Measurements from ENCODE around the gene CORO2A.

The CORO2A gene

DNA sequence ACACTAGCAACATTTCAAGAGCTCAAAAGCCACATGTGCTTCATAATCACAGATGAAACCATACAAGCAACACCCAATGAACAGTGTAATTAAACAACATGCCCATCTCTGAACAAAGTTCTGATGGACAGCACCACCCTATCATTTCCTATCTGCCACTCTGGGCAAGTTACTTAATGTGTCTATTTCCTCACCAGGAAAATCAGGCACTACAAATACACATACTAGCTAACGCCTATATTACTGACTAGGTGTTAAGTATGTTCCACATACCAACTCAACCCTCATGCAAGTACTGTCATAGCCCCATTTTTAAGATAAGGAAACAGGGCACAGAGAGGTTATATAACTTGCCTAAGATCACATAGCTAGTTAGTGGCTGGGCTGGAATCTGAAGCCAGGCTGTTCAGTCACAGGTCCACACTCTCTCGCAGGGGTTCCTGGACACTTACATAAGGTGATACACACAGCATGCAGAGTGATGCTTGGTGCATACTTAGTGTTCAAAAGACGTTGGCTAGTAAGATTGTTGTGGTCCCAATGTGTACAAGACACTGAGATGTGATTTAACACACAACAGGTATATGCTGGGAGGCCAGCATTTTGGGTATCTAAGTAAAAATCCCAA lies 24.2 kb downstream of the CORO2A start:
- no peak for DNase-seq

DNA sequence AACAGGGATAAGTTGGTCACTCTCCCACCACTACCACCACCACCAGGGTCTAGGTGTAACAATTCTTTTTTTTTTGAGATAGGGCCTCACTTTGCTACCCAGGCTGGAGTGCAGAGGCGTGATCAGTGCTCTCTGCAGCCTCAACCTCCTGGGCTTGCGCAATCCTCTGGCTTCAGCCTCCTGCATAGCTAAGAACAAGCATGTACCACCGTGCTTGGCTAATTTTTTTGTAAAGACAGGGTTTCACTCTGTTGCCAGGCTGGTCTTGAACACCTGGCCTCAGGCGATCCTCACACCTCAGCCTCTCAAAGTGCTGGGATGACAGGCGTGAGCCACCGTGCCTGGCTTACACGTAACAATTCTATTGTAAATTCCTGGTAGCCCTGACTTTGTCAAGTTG lies 27.5 kb downstream of the CORO2A start:
- DNase-seq = no peak

DNA sequence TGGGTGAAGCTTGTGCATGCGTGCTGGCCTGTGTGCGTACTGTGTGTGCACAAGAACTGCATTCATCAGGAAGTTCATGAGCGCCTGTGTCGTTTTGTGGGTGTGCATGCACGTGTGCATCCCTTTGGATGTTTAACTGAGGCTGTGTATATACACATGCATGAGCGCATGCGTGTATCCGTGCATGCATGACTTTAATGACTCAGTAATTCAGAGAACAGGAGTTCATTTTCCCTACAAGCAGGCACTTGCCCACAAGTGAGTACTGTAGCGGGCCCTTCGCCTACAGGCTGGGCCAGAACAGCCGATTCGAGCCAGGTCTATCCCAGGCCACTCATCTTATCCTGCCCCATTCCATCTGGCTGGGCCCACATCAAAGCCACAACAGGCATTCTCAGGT lies 29.8 kb downstream of the CORO2A start:
- no peak for DNase-seq

DNA sequence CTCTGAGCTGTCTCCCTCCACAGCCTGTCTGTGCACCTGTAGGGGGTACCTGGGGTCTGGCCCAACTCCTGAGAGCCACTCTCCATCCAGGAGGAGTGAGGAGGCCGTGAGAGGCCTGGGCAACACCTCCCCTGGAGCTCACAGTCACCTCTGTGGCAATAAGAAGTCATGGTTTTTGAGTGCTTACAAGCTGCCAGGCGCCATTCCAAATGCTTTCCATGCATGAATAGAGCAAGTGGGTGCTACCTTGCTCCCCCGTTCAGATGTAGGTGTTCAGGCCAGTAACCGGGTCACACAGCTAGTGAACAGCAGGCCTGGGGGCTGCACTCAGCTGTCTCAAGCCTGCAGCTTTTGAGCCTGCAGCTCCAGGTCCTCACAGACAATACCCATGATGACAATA lies 30.6 kb downstream of the CORO2A start:
- no peak for DNase-seq

DNA sequence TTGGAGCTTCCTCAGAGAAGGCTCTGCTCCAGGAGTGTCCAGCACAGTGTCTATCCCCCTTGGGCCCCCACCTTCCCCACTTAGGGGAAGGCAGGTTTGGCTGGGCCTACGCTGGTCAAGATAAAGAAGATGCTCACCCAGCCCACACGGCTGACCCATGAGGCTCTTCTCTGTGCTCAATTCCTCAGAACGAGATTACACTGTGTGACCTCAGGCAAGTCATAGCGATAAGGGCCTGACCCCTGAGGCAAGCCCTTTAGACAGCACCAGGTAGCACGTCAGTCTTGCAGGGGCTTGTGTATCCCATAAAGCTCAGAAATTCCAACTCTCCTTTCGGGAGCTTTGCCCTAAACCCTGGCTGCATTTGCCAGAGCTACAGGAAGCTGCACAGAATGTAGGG lies 32.6 kb downstream of the CORO2A start:
- no peak for DNase-seq

DNA sequence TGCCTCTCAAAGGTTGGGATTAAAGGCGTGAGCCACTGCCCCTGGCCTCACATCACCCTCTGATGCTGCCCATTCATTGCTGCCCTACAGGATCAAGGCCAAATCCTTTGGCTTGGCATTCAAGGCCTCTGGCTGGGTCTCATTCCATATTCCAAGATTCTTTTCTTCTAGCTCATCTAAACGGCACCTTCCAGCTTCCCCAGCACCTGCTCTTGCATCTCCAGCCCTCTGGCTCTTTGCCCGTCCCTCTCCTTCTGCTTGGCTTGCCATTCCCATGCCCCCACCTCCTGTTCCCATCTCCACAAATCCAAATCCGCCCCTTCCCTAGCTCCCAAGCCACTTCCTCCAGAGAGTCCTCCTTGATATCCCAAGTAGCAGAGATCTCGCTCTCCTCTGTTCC lies 33.1 kb downstream of the CORO2A start:
- no peak for DNase-seq

DNA sequence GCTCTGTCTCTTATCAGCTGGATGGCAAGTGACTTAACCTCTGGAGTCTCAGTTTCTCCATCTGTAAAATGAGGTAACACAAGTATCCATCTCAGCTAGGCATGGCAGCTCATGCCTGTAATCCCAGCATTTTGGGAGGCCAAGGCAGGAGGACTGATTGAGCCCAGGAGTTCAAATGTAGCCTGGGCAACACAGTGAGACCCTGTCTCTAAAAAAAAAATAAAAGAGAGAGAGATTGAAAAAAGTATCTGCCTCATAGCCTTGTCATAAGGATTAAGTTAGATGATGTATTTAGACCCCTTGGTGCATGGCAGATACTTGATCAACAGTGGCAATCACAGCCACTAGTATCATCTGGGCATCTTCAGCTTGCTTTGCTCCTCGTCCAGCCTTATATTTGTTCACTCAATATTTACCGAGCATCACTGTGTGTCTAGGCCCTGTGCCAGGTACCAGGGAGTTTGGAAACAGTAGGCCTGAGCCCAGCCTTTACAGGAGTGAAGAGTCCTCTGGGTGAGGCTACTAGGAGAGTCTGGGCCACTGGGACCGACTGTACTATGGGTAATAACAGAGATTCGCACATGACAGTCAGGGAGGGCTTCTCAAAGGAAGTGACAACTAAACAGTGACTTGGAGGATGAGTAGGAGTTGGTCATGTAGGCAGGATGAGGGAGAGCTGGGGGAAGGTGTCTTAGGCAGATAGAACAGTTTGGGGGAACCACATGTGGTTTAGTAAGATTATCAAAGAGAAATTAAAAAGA lies 34.2 kb downstream of the CORO2A start:
- DNase-seq = no peak

DNA sequence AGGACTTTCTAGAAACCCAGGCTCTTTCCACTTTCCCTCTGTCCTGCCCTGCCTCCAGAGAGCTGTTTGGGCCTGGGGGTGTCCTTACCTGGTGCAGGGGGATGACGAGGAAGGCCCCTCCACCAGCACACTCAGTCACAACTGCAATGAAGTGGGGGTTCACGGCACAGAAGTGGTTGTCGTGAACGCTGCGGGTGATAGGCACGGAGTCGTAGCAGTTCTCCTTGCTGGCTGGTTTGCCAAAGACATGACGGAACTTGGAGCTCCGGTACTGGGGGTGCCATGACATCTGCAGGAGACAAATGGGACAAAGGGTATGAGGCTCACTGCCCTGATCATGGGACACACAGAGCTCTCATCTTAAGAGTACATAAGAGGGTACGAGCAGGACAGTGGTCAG lies 35.1 kb downstream of the CORO2A start:
- no peak for DNase-seq

DNA sequence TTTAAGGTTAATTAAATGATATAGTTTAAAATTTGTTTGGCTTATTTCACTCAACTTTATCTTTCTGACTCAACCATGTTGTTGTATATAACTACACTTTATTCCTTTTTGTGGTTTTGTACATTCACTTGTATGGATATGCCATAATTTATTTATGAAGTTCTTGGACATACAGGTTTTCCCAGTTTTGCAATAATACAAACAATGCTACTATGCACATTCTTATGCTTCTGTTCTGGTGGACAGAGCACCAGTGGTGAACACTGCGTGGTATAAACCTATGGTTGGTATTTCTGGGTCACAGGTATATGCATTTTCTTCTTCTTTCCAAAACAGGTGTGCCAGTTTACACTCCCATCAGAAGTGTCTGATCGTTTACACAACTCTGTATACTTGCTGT lies 37.8 kb downstream of the CORO2A start:
- DNase-seq = no peak

DNA sequence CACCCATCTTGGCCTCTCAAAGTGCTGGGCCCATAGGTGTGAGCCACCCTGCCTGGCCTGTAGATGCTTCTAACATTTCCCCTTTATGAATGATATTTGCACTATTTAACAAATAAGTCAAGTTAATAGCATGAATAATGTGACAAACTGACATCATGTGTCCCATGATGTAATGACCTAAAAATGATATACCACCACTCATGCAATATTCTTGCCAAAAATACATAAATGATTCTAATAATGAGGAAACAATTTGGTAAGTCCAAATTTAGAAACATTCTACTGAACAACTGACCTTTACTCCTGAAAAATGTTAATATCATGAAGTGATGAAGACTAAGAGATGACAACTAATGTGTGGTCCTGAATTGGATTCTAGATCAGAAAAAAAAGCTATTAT lies 39.9 kb downstream of the CORO2A start:
- no peak for DNase-seq

DNA sequence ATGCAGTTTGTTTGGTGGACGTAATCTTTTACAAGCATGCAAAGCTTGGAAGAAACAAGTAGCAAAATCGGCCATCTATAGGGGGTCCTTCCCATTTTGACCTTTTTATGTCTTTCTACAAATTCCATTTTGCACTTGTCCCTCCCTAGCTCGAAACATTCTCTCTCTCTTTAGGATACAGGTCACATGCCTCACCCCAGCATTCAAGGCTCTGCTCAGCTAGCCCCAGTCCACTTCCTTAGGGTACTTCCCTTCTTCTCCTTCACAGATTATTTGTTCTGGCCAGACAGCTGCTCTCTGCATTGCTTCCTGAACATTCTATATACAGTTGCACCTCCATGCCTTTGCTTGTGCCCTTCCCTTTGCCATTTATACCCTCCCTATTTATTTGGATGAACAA lies 41.7 kb downstream of the CORO2A start:
- peak; percentile 49 for DNase-seq

DNA sequence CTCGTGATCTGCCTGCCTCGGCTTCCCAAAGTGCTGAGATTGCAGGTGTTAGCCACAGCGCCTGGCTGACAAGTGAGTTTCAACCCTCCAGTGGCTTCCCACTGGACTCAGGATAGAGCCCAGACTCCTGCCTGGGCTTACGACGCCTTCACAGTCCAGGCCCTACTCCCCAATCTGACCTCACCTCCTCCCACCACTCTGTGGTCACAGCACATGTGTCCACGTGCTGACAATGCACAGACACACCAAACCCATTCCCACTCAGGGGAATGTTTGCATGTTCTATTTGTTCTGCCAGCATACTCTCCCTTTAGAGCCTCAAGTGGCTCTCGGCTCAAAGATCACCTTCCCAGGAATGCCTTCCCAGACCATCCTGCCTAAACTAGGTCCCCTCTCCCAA lies 42.3 kb downstream of the CORO2A start:
- DNase-seq = no peak

DNA sequence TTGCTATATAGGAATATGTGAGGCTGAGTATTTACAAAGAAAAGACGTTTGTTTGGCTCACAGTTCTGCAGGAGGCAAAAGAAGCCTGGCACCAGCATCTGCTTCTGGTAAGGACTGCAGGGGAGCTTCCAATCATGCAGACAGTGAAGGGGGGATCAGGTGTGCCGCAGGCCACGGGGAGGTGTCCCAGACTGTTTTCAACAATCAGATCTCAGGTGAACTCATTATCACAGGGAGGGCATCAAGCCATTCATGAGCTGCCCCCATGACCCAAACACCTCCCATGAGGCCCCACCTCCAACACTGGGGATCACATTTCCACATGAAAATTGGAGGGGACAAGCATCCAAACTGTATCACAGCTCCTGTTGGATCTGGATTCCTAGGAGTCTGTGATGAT lies 43.0 kb downstream of the CORO2A start:
- DNase-seq = no peak

DNA sequence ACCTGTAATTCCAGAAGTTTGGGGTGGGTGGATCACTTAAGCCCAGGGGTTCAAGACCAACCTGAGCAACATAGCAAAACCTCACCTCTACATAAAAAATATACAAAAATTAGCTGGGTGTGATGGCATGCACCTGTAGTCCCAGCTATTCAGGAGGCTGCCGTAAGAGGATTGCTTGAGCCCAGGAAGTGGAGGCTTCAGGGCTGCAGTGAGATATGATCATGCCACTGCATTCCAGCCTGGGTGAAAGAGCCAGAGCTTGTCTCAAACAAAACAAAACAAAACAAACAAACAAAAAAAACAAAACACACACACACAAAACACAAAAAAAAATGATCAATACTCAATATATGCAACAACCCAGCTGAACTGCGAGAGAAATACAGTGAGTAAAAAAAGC lies 44.0 kb downstream of the CORO2A start:
- DNase-seq = no peak

DNA sequence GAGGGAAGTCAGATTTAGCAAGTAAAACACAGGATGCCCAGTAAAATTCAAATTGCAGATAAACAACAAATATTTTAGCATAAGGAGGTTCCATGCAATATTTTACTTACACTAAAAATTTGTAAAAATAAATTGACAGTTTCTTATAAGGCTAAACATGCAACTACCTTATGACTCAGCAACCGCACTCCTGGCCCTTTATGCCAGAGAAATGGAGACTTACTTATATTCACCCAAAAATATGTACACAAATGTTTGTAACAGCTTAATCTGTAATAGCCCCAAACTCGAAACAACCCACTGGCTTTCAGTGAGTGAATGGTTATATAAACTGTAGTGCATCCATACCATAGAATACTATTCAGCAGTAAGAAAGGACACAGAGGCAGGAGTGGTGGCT lies 44.9 kb downstream of the CORO2A start:
- DNase-seq = peak; percentile 6

DNA sequence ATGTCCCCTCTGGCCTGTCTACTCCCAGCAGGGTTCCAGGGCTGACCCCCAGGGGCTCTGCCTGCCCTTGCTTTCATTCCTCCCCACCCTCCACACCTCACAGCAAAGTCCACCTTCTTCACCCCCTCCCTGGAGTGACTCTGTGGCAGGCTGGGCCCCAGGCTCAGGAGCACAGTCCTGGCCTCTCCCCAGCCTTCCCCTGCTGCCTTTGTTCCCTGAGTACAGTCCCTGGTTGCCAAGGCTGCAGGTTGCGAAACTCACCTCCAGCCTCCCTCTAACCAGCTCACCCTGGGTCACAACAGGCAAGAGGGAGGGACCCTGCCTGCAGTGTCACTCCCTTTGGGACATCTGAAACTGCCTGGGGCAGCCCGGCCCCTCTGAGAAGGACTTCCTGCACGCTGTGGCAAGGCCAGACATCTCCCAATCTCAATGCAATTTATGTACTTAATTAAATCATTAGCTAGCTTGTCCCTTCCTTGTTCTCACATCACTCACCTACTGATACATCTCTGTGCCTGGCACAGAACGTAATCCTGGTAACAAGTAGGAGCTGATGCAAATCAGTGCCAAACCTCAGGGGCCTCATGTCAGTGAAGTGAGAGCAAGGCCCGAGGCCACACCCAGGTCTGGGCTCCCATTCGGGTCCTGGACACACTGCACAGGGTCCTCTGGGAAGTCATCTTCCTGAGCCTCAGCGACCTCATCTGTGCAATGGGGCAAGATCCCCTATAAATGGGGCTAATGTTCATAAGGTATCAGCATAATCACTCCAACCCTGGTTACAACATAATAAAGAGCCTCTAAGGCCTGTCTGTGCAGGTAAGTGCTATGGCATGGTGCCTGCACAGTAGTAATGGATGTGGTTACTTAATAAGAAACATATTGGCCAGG lies 46.1 kb downstream of the CORO2A start:
- DNase-seq = peak; percentile 90

DNA sequence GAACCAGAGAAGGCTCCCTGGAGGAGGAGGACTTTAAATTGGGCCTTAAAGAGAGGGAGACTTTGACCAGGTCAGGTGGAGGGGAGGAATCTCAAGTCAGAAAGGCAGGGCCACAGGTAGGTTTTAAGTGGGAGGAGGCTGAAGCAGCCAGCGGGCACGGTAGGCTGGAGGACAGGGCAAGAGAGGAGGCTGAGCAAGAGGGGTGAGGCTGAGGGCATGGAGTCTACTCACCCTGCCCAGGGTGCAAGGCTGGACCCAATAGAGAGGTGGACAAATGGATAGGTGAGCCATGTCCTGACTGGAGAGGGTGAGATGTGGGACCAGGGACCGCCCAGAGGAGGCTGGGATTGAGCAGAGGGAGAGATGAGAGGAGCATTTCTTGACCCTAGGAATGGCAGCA lies 47.8 kb downstream of the CORO2A start:
- no peak for DNase-seq

DNA sequence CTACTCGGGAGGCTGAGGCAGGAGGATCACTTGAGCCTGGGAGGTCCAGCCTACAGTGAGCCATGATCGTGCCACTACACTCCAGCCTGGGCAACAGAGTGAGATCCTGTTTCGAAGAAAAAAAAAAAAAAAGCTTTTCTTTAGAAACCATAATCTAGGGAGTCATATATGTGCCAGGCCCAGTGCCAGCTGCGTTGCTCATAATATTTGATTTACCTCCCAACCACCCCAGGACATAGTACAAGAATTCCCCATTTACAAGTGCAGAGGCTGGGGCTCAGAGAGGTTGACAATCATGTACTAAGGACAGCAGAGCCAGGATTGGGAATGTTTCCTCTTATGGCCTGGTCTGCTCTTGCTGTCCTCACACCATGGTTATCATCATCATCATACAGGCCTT lies 48.4 kb downstream of the CORO2A start:
- no peak for DNase-seq

DNA sequence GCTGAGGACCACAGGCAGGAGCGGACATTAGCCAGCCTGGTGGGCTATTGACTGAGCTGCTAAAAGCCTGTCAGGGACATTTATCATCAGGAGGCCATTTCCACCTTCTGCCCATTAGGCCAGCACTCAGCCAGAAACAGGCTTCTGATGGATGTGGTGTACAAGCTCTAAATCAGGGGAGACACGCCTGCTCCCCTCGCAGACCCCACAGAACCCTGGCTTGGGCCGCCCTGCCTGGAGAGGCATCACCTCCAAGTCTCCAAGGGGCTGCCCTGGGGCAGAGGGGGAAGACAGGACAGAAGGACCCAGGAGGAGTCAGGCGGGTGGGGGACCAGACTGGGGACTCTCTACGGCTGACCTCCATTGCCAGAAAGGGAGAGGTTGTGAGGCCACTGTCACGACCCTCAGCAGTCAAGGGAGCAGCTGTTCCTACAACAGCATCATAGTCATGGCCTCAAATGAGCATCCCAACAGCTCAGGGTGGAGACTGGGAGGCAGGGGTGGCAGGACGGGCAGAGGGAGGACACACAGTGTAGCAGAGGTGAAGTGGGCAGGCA lies 49.4 kb downstream of the CORO2A start:
- DNase-seq = no peak

DNA sequence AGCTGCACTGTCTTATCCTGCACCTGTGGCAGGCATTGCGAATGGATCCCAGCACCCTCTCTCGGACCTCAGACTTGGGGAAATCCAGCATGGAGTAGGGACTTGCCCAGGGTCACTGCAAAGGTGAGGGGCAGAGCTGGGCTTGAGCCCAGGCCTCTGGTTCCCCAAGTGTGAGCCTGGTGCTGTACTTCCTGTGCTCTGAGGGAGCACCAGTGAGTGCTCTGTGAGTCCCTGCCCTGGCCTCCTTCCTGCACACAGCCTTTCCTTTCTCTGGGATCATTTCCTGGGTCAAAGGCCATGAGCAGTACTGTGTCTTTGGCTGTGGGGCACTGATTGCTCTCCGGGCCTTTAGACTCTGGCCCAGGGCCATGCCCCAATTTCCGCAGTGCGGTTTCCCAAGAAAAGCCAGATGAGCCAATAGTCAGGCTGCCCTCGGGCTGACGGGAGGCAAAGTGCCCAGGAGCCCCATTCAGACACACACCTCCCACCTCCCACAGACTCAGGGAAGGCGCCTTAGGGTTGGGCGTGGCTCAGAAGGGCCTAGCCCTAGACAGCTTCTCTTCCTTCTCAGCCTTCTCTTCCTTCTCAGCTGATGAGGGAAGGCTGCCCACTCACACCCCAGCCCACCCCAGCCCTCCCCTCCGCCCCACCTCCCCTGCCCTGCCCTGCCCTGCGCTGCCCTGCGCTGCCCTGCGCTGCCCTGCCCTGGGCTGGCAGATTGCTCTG lies 50.1 kb downstream of the CORO2A start:
- no peak for DNase-seq

DNA sequence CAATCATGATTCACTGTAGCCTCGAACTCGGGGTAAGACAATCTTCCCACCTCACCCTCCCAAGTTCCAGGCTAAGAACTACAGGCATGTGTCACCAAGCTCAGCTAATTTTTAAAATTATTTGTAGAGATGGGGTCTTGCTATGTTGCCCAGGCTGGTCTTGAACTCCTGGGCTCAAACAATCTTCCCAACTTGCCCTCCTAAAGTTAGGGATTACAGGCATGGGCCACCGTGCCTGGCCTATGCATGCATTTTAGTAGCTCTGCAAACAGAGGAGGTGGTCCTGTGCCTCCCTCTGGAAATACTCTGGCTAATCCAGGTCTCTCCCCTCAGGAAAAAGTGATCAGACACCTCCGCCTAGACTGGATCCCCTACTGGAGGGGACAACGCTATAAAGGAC lies 51.9 kb downstream of the CORO2A start:
- no peak for DNase-seq

DNA sequence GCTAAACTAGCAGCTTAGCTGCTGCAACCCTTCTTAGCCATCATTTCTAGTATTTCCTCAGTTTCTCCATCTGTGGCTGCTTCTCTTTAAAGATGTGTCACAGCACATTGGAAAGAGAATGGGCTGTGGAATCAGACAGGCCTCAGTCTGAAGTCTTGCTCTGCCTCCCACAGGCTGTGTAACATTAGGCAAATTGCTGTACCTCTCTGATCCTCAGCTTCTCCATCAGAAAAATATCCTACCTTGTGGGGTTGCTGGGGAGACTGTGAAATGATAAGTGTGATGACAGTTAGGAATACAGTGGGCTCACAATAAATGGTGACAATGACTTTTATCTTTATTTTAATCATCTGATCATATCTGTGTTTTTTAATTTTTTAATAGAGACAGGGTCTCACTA lies 55.9 kb downstream of the CORO2A start:
- DNase-seq = no peak

DNA sequence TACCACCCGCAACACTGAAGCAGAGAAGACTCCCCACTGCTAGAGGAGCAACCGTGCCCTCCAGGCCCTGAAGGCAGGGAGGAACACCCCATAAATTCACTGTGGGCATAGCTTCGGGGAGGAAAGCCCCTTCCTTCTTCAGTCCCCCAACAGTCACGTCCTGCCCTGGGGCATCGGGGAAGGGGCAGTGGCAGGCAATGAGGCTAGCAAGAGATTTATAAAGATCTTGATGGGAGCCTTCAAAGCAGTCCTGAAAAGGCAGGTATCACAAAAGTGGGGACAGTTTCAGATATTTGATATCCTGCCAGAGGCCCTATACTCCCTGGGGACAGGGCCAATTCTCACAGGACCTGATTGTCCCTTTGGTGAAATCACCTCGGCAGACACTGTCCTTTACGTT lies 56.5 kb downstream of the CORO2A start:
- no peak for DNase-seq
